Myometrial cell (primary cell): ENCODE measurements around the gene CLN5. TPM values are rescaled to one million over a fixed set of nuclear protein-coding genes. Genes with fewer than 3 reads are reported as not detected.

ENCODE experiments used
- total RNA-seq: library from RNA; depleted of rRNA; stranded (reverse); fragments of >200 nt; gene quantifications from 2 replicates; pipeline ENCODE4 v1.2.3, GENCODE V29; 2015

Gene CLN5
- 31.9 and 32.0 TPM in 2 replicates for total RNA-seq

DNA sequence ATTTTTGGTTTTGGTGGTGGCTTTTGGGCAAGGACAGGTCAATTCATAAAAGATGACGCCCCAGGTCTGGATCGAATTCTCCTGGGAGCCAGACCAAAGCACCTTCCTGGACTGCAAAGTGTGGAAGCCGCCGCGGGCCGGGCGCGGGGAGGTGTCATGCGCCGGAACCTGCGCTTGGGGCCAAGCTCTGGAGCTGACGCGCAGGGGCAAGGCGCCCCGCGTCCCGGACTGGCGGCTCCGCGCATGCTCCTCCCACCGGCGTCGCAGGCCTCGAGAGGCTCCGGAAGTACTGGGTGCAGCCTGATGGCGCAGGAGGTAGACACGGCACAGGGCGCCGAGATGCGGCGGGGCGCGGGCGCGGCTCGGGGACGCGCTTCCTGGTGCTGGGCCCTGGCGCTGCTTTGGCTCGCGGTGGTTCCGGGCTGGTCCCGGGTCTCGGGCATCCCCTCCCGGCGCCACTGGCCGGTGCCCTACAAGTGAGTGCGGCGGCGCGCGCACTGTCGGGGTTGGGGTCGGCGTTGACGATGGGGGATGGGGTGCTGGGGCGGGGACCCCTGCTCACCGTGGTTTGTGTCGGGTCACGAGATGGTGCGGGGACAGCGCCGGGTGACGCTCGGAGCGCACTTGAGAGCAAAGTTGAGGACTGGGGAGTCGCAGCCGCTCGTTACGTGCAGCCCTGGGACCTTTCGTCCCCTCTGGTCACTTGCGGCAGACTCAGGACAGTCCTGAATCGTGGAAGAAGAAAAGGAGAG is at the start of gene CLN5:
CLN5 (plus strand) TSS at position 286 of the 752 bp plus-strand sequence; CDS start at position 304, 18 bp downstream.

DNA sequence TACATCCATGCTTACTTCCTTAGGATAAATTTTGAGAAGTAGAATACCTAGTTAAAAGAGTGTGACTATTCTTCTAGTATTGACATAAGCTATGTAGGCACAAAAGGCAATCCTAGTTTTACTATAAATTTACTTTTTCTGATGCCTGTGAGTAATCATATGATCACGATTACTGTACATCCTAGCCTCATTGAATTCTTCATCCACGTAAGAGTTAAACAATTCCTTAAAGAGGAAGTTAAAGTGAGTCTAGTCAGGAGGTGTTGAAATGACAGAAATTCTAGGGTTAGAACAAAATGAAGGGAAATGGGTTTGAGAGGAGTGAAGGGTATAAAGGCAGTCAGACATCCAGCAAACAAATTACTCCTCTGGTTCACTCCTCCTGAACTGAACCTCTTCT is 43.7 kb upstream of the CLN5 start, which contains the start of gene ACOD1:
ACOD1 (plus strand) TSS at position 363 of the 400 bp plus-strand sequence. CDS start 48 bp downstream, outside the sequence.

DNA sequence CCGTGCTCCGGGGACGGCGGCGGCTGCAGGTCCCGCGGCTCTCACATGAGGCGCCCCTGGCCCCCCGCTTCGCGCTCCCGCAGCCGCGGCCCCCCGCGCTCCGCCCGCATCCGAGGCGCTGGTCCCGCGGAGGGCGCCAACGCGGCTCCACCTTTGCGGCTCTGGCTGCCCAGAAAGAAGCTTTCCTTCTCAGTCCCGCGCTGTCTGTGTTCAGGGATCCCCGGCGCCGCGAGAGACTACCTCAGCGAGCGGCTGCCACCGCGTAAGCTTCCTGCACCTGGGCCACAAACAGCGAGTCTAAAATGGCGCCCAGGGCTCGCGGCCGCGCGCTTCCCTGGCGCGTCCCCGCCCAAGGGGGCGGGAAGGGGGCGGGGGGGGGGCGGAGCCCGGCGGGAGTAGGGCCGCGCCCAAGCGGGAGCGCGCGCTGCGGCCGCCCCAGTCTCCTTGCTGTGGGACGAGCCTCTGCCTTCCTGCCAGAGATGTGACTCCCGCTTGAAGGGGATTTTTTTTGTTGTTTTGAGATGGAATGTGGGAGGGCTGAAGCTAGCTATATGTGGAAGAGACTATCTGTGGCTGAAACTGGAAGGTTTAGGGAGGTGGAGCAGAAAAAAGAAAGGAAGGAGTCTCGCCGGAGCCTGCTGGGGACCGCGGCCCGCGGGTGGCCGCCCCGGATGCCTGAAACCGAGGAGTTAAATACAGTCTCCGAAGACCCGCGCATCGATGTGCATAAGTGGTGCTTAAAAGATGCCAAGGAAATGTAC is 35.2 kb downstream of the CLN5 start, which contains the start of gene FBXL3:
FBXL3 (minus strand) TSS at position 299 of the 761 bp plus-strand sequence. CDS start 5,299 bp downstream, outside the sequence.

Other genes with a start within 250 kb of the CLN5 start
- 10.1 and 13.5 TPM in 2 replicates for gene KCTD12, start 105.7 kb upstream of the CLN5 start, total RNA-seq
- not detected in 2 replicates for gene ACOD1, start 43.6 kb upstream of the CLN5 start, total RNA-seq
- gene FBXL3, start 35.1 kb downstream of the CLN5 start, total RNA-seq, result 31.4 and 39.7 TPM in 2 replicates